Measurements from ENCODE around the gene PRAME.
"Not testable (repeated sequence)": the region's sequence is repeated elsewhere in the genome, so short reads cannot be mapped to it uniquely, and the experiment has no call there.

The PRAME gene

DNA sequence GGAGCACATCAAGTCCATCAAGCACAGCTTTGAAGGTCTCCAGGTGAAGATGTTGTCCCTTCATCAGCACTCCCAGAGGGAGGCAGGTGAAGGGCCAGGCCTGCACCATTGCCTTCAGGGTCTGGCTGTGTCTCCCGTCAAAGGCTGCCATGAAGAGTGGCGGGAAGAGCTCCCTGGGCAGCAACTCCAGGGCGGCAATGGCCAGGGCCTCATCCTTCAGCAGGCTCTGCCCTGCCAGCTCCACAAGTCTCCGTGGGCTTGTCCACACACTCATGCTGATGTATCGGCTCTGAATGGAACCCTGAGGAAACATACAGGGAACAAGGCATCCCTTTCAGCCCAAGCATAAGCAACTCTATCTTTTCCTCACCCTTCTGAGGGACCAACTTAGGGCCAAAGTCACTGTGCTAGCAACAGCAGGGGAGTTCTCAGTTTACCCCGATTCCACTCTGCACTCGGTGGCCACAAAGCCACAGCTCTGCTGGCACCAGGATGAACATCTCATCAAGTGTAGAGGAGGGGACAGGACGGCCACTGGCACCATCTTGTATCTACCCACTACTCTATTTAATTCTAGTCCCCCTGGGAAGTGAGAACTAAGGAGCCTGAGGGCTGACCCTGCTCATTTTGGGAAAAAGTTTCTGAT, 8.2 kb downstream of the PRAME start:
- no peak for ATAC-seq

DNA sequence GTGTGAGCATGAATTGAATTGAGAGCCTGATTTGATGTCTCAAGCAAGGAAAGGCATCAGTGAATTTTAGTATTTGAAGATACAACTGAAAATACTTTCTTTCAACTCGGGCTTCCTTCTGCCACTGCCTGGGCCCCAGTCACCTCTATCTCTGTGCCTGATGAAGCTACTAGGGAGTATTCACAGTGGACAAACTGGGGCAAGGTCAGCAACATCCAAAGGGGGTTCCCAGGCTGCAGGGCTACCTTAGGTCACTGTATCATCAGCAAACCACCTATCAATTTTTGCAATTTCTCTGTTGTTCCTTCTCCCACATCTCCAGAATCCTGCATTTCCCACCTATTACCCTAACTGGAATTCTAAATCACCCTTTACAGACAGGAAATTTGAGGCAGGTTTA, 10.2 kb downstream of the PRAME start:
- no peak for ATAC-seq

DNA sequence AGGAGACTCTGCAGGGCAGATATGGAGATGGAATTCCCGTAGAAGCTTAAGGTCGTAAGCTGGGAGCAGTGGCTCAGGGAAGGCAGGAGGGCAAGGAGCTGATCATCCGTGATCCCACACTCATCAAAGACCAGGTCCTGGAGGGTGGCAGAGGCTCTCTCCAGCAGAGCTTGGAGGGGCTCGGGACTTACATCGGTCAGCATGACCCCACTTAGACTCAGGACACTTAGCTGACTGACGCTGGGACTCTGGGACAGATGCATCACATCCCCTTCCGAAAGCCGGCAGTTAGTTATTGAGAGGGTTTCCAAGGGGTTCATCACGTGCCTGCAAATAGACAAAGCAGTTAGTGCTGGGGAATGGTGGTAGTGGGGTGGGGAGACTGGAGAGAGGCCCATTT, 10.7 kb downstream of the PRAME start:
- no peak for ATAC-seq

DNA sequence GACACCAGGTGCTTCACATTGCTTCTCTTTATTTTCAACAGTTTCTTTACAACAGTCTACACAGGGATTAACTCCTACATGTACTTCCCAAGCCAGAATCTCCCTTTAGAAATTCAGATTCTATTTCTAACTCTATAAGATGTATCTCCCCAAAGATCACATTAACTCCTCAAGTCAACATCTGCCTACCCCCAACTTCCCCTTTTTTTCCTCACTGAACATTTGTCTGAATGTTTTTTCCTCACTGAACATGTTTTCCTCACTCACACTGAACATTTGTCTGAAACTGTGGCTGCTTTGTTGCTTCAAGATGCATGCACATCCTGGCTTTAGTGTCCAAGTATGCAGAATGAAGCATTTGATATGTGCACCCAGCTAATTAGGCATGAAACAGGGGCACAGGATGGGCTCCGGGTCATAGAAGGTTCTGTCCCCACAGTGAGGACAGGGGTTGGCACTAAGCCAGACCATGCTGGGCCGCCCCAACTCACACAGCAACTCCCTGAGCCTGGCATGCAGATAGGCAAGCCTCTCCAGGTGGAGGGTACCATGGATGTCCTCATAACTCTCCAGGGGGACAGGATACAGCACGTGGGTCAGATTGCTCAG, 11.3 kb downstream of the PRAME start:
- ATAC-seq = no peak

DNA sequence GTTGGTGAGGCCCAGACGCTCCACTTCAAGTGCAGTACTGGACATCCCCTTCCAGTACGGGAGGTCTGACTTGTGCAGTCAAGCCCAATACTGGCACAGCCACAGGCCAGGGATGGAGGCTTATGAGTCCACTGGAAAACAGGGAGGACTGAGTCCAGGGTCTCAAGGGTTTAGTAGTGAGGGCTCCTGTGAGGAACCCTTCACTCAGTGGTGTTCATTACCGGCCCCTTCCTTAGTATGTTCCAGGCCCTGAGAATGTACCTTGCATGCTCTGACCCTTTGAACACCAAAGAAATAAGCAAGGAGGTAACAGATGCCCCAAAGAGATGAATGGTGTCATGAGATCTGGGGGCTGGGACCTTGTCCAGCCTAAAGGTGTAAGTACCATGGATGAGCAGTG, 11.8 kb downstream of the PRAME start:
- no peak for ATAC-seq

DNA sequence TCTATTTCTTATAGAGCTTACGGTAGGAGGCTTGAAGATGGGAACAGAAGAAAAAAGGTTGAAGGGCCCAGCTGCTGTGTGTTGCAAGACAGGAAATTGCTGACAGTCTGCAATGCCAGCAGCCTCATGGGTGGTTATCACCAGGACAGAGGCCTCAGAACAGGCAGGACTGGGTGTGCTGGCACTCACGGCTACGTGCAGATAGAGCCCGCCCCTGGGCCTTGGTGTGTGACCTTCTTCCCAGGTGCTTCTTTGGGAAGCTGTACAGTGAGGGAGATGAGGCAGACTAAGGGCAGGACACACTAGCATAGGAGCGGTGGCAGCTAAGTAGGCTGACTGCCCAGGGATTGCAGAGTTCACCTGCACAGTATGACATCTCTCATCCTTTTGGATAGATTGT, 12.6 kb downstream of the PRAME start:
- ATAC-seq = no peak

DNA sequence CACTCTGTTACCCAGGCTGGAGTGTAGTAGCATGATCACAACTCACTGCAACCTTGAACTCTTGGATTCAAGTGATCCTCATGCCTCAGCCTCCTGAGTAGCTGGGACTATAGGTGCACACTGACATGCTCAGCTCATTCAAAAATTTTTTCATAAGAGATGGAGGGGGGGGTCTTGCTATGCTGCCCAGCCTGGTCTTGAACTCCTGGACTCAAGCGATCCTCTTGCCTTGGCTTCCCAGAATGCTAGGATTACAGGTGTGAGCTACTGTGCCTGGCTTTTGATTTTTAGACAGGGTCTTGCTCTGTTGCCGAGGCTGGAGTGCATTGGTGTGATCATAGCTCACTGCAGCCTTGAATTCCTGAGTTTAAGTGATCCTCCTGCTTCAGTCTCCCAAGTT, 14.0 kb downstream of the PRAME start:
- no peak for ATAC-seq

DNA sequence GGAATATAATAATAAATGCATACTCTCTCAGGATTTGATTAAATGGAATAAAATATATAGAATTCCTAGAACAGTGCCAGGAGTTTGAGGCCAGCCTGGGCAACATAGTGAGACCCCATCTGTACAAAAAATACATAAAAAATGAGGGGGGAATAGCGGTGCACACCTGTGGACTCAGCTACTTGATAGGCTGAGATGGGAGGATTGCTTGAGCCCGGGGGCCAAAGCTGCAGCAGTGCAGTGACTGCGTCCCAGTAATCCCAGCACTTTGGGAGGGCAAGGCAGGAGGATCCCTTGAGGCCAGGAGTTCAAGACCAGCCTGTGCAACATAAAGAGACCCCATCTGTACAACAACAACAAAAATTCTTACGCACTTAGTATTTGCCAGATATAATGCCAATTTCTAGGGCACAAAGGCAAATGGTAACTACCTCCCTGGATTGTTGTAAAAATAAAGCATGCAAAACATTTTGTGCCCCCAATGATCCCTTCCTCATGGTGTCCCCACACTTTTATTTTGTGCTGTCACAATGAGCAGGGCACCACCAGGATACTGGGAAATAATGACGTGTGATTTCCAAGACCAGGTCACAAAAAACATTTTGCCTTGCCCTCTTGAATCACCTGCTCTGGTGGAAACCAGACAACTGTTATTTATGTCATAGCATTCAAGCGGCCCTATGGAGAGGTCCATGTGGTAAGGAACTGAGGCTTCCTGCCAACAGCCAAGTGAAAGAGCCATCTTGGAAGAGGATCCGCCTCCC, 20.7 kb downstream of the PRAME start:
- no peak for ATAC-seq

DNA sequence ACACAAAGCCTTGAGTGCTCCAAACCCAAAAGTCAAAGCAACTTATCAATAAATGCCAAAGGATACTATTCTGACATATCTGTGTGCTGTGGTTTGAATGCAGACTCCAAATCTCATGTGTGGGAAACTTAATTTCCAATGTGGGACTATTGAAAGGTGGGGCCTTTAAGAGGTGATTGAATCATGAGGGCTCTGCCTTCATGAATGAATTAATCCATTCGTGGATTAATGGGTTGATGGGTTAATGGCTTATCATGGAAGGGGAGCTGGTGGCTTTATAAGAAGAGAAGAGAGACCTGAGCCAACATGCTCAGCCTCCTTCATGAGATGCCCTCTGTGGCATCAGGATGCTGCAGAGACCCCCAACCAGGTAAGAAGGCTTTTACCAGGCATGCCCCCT, 22.1 kb downstream of the PRAME start:
- no peak for ATAC-seq

DNA sequence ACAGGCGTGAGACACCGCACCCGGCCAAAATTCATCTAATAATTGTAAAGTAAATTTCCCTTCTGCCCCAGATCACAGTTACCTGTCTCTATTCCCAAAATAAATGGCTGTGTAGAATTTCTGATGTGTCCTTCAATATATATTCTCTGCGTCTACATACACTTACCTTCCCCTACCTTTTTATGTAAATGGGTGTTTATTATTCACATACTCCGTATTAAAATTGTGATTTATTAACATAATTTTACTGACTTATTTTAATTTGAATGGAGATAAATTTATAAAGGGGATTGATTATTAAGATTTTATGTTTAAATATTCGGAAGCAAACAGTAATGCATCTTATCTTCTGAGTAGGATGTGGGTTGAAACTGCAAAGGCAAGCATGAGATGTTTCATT, 22.6 kb downstream of the PRAME start:
- ATAC-seq = no peak

DNA sequence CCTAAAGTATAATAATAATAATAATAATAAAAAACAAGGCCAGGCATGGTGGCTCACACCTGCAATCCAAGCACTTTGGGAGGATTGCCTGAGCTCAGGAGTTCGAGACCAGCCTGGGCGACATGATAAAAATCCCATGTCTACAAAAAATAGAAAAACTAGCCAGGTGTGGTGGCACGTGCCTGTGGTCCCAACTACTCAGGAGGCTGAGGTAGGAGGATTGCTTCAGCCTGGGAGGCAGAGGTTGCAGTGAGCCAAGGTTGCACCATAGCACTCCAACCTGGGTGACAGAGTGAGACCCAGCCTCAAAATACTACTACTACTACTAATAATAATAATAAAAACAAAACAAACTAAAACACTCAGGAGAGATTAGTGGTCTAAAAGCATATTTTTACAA, 23.4 kb downstream of the PRAME start:
- no peak for ATAC-seq

DNA sequence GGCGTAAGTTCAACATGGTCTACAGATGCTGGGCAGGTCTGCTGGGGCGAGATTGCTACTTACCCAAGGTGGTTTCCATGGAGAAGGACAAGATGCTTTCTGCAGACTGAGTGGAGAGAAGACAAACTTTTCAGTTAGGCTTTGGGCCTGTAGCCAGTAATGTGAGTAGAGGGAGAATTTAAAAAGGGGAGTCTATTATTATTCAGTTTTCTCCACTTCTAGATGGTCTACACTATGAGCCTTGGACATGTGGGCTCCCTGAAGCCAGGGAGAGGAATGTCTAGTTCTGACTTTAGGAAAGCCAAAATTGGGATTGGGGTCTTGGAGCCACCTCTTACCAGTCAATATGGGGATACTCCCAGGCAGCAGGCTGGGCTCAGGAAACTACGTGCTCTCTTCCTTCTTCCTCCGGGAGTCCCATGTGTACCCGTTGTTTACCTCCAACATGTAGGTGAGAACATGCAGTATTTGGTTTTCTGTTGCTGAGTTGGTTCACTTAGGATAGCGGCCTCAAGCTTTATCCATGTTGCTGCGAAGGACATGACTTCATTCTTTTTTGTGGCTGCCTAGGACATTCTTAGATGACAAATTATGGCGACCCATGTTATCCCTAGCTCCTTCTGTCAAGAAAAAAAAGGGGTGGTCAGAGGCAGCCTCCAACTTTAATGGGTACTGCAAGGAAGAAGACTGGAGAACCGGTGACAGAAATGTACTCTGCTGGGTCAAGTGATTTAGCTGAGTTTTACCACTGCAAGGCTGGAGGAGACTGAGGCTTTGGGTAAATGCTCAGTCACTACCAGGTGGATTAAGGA, 24.3 kb downstream of the PRAME start:
- no peak for ATAC-seq

DNA sequence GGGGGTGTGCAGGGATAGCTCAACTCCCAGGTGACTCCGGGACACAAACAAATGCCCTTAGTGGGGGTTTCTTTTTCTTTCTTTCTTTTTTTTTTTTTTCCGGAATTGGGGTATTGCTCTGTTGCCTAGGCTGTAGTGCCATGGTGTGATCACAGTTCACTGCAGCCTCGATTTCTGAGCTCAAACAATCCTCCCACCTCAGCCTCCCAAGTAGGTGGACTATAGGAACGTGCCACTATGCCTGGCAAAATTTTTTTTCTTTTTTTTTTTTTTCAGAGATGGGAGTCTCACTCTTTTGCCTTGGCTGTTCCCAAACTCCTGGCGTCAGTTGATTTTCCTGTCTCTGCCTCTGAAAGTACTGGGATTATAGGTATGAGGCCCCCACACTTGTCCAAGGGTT, 25.2 kb downstream of the PRAME start:
- ATAC-seq = no peak

DNA sequence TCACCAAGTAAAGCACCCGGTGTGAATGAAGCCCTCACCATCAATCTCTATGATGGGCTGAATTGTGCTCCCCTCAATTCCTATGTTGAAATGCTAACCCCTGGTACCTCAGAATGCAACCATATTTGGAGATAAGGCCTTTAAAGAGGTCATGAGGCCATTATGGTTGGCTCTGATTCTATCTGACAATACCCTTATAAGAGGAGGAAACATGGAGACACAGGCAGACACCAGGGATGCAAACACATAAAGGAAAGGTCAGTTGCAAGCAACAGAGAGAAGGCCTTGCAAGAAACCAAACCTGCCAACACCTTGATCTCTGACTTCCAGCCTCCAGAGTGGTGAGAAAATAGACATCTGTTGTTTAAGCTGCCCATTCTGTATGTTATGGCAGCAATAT, 25.6 kb downstream of the PRAME start:
- ATAC-seq = no peak

DNA sequence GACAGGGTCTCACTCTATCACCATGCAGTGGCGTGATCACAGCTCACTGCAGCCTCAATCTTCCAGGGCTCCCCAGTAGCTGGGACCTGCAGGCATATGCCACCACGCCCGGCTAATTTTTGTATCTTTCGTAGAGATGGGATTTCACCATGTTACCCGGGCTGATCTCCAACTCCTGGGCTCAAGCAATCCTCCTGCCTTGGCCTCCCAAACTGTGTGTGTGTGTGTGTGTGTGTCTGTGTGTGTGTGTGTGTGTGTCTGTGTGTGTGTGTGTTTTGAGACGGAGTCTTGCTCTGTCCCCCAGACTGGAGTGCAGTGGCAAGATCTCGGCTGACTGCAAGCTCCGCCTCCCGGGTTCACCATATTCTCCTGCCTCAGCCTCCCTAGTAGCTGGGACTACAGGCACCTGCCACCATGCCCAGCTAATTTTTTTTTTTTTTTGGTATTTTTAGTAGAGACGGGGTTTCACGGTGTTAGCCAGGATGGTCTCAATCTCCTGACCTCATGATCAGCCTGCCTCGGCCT, 26.5 kb downstream of the PRAME start:
- not testable (repeated sequence) for ATAC-seq

DNA sequence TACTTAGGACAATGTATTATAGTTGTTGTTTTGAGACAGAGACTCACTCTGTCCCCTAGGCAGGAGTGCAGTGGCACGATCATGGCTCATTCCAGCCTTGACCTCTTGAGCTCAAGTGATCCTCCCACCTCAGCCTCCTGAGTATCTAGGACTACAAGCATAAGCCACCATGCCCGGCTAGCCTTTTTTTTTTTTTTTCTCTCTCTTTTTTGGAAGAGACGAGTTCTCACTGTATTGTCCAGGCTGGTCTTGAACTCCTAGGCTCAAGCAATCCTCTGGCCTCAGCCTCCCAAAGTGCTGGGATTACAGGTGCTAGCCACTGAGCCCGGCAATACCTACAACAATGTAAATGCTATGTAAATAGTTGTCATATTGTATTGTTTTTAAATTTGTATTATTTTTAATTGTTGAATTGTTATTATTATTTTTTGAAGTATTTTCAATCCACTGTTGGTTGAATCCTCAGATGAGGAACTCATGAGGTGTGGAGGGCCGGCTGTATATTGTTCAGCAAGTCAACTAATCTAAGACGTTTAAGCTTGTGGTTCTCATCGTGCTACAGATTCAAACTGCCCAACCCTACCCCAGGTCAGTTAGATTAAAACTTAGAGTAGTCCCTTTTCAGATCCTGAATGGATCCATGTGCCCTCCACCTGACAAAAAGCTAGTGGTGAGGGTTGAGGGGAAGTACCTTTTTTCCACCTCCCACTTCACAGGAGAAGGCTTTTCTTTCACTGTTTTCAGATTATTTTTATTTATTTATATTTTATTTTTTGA, 27.1 kb downstream of the PRAME start:
- ATAC-seq = no peak

DNA sequence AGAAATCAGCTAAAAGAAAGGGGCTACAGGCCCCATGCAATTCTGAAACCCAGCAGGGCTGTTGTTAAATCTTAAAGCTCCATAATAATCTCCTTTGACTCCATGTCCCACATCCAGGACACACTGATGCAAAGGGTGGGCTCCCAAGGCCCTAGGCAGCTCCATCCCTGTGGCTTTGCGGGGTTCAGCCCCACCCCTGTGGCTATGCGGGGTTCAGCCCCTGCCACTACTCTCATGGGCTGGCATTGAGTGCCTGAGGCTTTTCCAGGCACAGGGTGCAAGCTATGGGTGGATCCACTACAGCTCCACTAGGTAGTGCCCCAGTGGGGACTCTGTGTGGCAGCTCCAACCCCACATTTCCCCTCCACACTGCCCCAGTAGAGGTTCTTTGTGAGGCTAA, 30.3 kb downstream of the PRAME start:
- no peak for ATAC-seq

DNA sequence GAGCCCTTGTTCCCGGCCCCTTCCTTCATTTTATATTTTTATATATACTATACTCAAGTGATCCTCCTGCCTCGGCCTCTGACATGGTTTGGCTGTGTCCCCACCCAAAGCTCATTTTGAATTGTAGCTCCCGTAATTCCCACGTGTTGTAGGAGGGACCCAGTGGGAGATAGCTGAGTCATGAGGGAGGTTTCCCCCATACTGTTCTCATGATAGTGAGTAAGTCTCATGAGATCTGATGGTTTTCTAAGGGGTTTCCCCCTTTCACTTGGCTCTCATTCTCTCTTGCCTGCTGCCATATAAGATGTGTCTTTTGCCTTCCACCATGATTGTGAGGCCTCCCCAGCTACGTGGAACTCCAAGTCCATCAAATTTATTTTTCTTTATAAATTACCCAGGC, 31.8 kb downstream of the PRAME start:
- ATAC-seq = no peak

DNA sequence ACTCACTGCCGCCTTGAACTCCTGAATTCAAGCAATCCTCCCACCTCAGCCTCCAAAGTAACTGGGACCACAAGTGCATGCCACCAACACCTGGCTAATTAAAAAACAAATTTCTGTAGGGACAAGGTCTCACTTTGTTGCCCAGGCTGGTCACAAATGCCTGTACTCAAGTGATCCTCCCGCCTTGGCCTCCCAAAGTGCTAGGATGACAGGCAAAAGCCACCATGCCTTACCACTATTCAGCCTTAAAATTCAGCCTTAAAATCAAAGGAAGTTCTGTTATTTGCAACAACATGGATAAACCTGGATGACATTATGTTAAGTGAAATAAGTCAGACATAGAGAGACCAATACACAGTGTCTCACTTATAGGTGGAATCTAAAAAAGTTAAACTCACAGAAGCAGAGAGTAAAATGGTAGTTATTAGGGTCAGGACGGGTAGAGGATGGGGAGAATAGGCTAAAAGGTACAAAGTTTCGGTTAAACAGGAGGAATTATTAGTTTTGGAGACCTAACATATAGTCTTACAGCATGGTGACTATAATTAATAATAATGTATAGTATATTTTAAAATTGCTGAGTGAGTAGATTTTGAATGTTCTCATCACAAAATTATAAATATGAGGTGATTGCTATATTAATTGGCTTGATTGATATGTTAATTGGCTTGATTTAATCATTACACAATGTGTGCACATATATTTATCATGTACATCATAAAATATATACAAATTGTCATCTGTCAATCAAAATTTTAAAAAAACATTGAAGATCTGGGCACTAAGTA, 32.7 kb downstream of the PRAME start:
- no peak for ATAC-seq

DNA sequence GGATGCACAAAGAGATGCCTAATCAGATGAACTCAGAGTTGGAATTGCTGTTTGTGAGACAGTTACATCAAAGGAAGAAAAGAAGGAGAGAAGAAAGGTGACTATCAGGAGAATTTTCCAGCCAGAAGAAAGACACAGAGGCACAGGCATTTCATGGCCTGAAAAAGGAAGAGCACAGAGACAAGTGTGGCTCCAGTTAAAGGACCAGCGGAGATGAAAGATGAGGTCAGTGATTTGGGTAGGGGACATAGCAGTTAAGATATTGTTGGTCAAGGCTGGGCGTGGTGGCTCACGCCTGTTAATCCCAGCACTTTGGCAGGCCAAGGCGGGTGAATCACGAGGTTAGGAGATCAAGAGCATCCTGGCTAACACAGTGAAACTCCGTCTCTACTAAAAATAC, 35.6 kb downstream of the PRAME start:
- no peak for ATAC-seq

DNA sequence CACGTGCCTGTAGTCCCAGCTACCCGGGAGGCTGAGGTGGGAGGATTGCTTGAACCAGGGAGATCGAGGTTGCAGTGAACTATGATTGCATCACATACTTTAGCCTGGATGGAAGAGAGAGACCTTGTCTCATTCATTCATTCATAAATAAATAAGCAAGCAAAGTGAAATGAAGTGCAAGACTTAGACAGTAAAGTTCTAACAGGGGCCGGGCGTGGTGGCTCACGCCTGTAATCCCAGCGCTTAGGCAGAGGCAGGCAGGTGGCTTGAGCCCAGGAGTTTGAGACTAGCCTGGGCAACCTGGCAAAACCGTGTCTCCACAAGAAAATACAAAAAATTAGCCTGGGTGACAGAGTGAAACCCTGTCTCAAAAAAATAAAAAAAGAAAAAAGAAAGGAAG, 37.4 kb downstream of the PRAME start:
- no peak for ATAC-seq
